Astrocyte (in vitro differentiated cells and primary cell): ENCODE results near the gene ERO1B. TPM values are rescaled to one million over a fixed set of nuclear protein-coding genes. Genes with fewer than 3 reads are reported as not detected.

Experiments used
- DNase-seq: peaks from one replicate; pipeline ENCODE4 v3.0.0-alpha.2; 2010; ENCODE audit warnings: low read depth
- FAIRE-seq: peaks from 2 replicates; lab custom pipeline; 2011; peaks lifted over from hg19 to GRCh38; lab: Jason Lieb, UNC
- H2AFZ ChIP-seq: 2 replicates; pipeline ENCODE4 v1.6.0; 2012; ENCODE audit warnings: low read depth, low read length, inconsistent platforms
- H3K27ac ChIP-seq: 2 replicates; pipeline ENCODE4 v1.5.1; 2011; ENCODE audit warnings: low read depth, low read length, inconsistent platforms
- H3K27me3 ChIP-seq: 2 replicates; pipeline ENCODE4 v1.6.0; 2011; ENCODE audit warnings: low read length, inconsistent platforms; ENCODE audit not compliant: insufficient read depth
- H3K36me3 ChIP-seq: 2 replicates; pipeline ENCODE4 v1.5.1; 2011; ENCODE audit warnings: low read length, inconsistent platforms; ENCODE audit not compliant: insufficient read depth
- H3K4me1 ChIP-seq: 2 replicates; pipeline ENCODE4 v1.5.1; 2011; ENCODE audit warnings: low read length, inconsistent platforms; ENCODE audit not compliant: insufficient read depth
- H3K4me2 ChIP-seq: 2 replicates; pipeline ENCODE4 v1.6.0; 2012; ENCODE audit warnings: low read length, inconsistent platforms
- H3K4me3 ChIP-seq: 2 replicates; pipeline ENCODE4 v1.5.1; 2011; ENCODE audit warnings: low read depth, mild to moderate bottlenecking, low read length, inconsistent platforms; ENCODE audit not compliant: insufficient read depth
- H3K79me2 ChIP-seq: 2 replicates; pipeline ENCODE4 v1.6.0; 2012; ENCODE audit warnings: mild to moderate bottlenecking, low read length, inconsistent platforms; ENCODE audit not compliant: insufficient read depth
- H3K9ac ChIP-seq: 2 replicates; pipeline ENCODE4 v1.6.0; 2012; ENCODE audit warnings: mild to moderate bottlenecking, low read length, inconsistent platforms
- H3K9me3 ChIP-seq: 2 replicates; pipeline ENCODE4 v1.5.1; 2012; ENCODE audit warnings: low read depth, mild to moderate bottlenecking, low read length, inconsistent platforms; ENCODE audit not compliant: insufficient read depth
- H4K20me1 ChIP-seq: 2 replicates; pipeline ENCODE4 v1.6.0; 2012; ENCODE audit warnings: low read length, inconsistent platforms; ENCODE audit not compliant: insufficient read depth
- H3K27ac Mint-ChIP-seq: one replicate; pipeline ENCODE4 v1.8.0; 2021; ENCODE audit warnings: mild to moderate bottlenecking, mixed read lengths; ENCODE audit not compliant: unreplicated experiment
- H3K27me3 Mint-ChIP-seq: one replicate; pipeline ENCODE4 v1.8.0; 2021; ENCODE audit warnings: low read depth, mixed read lengths; ENCODE audit not compliant: unreplicated experiment
- H3K36me3 Mint-ChIP-seq: one replicate; pipeline ENCODE4 v1.8.0; 2021; ENCODE audit warnings: low read depth, mixed read lengths; ENCODE audit not compliant: unreplicated experiment
- H3K4me1 Mint-ChIP-seq: one replicate; pipeline ENCODE4 v1.8.0; 2021; ENCODE audit warnings: low read depth, mixed read lengths; ENCODE audit not compliant: unreplicated experiment
- H3K4me3 Mint-ChIP-seq: one replicate; pipeline ENCODE4 v1.8.0; 2021; ENCODE audit warnings: mild to moderate bottlenecking, moderate library complexity, mixed read lengths; ENCODE audit not compliant: unreplicated experiment
- H3K9me3 Mint-ChIP-seq: one replicate; pipeline ENCODE4 v1.8.0; 2021; ENCODE audit warnings: mild to moderate bottlenecking, mixed read lengths; ENCODE audit not compliant: unreplicated experiment
- CTCF ChIP-seq: IDR thresholded peaks from 2 replicates; pipeline ENCODE4 v1.5.1; 2011; ENCODE audit warnings: low read depth, mild to moderate bottlenecking, inconsistent platforms, low read length, moderate library complexity; ENCODE audit not compliant: insufficient read depth
- EZH2 ChIP-seq: IDR thresholded peaks from 2 replicates; pipeline ENCODE4 v1.6.1; 2012; ENCODE audit warnings: mild to moderate bottlenecking, low read length, inconsistent platforms; ENCODE audit not compliant: insufficient read depth
- total RNA-seq: library from RNA; stranded (reverse); gene quantifications from 2 replicates; pipeline ENCODE4 v1.2.1, GENCODE V29; 2021

ERO1B gene
- total RNA-seq, 1 donor from 2014 or later: 1.5 TPM

GRCh38 chr1:236292425-236292824 lies 10.7 kb upstream of the ERO1B start:
- no peaks in the 10 kb centered on the region for H3K4me1 Mint-ChIP-seq
- H3K9me3 Mint-ChIP-seq: no peaks in the 10 kb centered on the region
- Histone ChIP-seq H3K9me3 (no peaks in the 10 kb centered on the region), H4K20me1 (no peaks in the 10 kb centered on the region), H3K4me2 (no peak overlapping the region), H2AFZ (no peak overlapping the region), H3K27me3 (no peaks in the 10 kb centered on the region), H3K9ac (no peak overlapping the region), H3K27ac (no peak overlapping the region), H3K4me3 (no peak overlapping the region), H3K79me2 (no peaks in the 10 kb centered on the region), H3K36me3 (no peaks in the 10 kb centered on the region), H3K4me1 (no peaks in the 10 kb centered on the region)
- TF ChIP-seq EZH2 (no peak), CTCF (no peak)
- H3K4me3 Mint-ChIP-seq: no peak overlapping the region
- H3K27me3 Mint-ChIP-seq: peaks cover 3% of the 10 kb centered on the region
- no peak overlapping the region for H3K27ac Mint-ChIP-seq
- FAIRE-seq (no peak), DNase-seq (no peak)
- H3K36me3 Mint-ChIP-seq: no peaks in the 10 kb centered on the region

GRCh38 chr1:236289492-236290131 lies 7.9 kb upstream of the ERO1B start:
- no peak overlapping the region for H3K27ac Mint-ChIP-seq
- no peak for DNase-seq
- H3K79me2 ChIP-seq: no peaks in the 10 kb centered on the region
- TF ChIP-seq CTCF (no peak), EZH2 (no peak)
- no peak for FAIRE-seq
- H3K4me1 ChIP-seq: no peaks in the 10 kb centered on the region
- H3K27me3 ChIP-seq: peaks cover 1% of the 10 kb centered on the region
- H3K36me3 Mint-ChIP-seq: no peaks in the 10 kb centered on the region
- no peaks in the 10 kb centered on the region for H3K9me3 ChIP-seq
- no peaks in the 10 kb centered on the region for H4K20me1 ChIP-seq
- no peak overlapping the region for H2AFZ ChIP-seq
- H3K9me3 Mint-ChIP-seq: no peaks in the 10 kb centered on the region
- H3K4me3 ChIP-seq: no peak overlapping the region
- no peak overlapping the region for H3K9ac ChIP-seq
- H3K4me1 Mint-ChIP-seq: no peaks in the 10 kb centered on the region
- H3K4me2 ChIP-seq: no peak overlapping the region
- H3K27ac ChIP-seq: no peak overlapping the region
- H3K4me3 Mint-ChIP-seq: no peak overlapping the region
- peaks cover 3% of the 10 kb centered on the region for H3K27me3 Mint-ChIP-seq
- no peaks in the 10 kb centered on the region for H3K36me3 ChIP-seq

GRCh38 chr1:236288620-236288976 lies 6.8 kb upstream of the ERO1B start:
- H3K4me1 Mint-ChIP-seq: no peaks in the 10 kb centered on the region
- Histone ChIP-seq H3K4me1 (no peaks in the 10 kb centered on the region), H3K27ac (no peak overlapping the region), H4K20me1 (no peaks in the 10 kb centered on the region), H3K4me3 (peak overlapping the region; percentile 38), H3K4me2 (peak overlapping the region; percentile 80), H3K9me3 (no peaks in the 10 kb centered on the region), H3K27me3 (peaks cover 7% of the 10 kb centered on the region), H2AFZ (no peak overlapping the region), H3K9ac (no peak overlapping the region), H3K79me2 (no peaks in the 10 kb centered on the region), H3K36me3 (no peaks in the 10 kb centered on the region)
- H3K4me3 Mint-ChIP-seq: no peak overlapping the region
- FAIRE-seq (no peak), DNase-seq (no peak)
- TF ChIP-seq CTCF (no peak), EZH2 (no peak)
- no peaks in the 10 kb centered on the region for H3K36me3 Mint-ChIP-seq
- peaks cover 8% of the 10 kb centered on the region for H3K27me3 Mint-ChIP-seq
- no peak overlapping the region for H3K27ac Mint-ChIP-seq
- no peaks in the 10 kb centered on the region for H3K9me3 Mint-ChIP-seq
